GM19351 (cell line): Measurements from ENCODE around the gene LRRC41.
A peak's percentile ranks its signal among the peaks of the same experiment; 100 is the strongest.
"Not testable (repeated sequence)": the region's sequence is repeated elsewhere in the genome, so short reads cannot be mapped to it uniquely, and the experiment has no call there.

Experiments used
- ATAC-seq: cut with Tn5 transposase; IDR thresholded peaks from one replicate; pipeline ENCODE4 v1.9.1; 2021; ENCODE audit warnings: mild to moderate bottlenecking, moderate library complexity; ENCODE audit not compliant: unreplicated experiment

The LRRC41 gene

GRCh38 chr1:46325285-46326076 lies 22.1 kb upstream of the LRRC41 start:
- ATAC-seq, result peak; percentile 48

GRCh38 chr1:46322191-46322590 lies 18.8 kb upstream of the LRRC41 start:
- ATAC-seq, result not testable (repeated sequence)

DNA sequence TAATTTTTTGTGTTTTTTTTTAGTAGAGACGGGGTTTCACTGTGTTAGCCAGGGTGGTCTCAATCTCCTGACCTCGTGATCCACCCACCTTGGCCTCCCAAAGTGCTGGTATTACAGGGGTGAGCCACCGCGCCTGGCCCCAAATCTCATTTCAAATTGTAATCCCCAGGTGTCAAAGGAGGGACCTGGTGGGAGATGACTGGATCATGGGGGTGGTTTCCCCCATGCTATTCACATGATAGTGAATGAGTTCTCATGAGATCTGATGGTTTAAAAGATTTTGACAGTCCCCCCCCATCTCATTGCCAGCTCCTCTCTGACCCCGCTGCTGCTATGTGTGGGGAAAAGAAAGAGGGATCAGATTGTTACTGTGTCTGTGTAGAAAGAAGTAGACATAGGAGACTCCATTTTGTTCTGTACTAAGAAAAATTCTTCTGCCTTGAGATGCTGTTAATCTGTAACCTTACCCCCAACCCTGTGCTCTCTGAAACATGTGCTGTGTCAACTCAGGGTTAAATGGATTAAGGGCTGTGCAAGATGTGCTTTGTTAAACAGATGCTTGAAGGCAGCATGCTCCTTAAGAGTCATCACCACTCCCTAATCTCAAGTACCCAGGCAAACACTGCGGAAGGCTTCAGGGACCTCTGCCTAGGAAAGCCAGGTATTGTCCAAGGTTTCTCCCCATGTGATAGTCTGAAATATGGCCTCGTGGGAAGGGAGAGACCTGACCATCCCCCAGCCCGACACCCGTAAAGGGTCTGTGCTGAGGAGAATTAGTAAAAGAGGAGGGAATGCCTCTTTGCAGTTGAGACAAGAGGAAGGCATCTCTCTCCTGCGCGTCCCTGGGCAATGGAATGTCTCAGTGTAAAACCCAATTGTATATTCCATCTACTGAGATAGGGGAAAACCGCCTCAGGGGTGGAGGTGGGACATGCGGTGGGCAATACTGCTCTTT lies 16.8 kb upstream of the LRRC41 start:
- ATAC-seq, result not testable (repeated sequence)

DNA sequence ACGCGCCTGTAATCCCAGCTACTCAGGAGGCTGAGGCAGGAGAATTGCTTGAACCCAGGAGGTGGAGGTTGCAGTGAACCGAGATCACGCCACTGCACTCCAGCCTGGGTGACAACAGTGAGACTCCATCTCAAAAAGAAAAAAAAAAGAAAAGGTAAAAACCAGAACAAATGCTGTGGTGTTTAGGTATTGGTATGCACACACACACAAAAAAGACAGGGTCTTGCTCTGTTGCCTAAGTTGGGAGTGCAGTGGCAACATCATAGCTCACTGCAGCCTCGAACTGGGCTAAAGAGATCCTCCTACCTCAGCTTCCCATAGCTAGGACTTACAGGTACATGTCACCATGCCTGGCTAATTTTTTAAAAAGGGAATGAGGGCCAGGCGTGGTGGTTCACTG lies 15.9 kb upstream of the LRRC41 start:
- ATAC-seq, result not testable (repeated sequence)

GRCh38 chr1:46317323-46317722 lies 13.9 kb upstream of the LRRC41 start:
- no peak for ATAC-seq

GRCh38 chr1:46315669-46316403 lies 12.4 kb upstream of the LRRC41 start:
- ATAC-seq, result no peak

DNA sequence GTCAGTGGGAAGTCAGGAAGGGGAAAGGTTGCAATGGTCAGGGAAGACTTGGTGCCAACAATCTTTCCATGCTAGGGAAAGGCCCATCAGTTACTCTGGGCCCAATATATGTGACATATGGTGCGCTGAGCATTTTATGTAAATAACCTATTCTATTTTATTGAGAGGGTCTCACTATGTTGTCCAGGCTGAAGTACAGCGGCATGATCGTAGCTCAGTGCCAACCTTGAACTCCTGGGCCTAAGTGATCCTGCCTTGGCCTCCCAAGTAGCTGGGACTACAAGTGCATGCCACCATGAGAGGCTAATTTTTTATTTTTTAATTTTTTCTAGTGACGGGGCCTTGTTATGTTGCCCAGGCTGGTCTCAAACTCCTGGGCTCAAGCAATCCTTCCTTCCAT lies 6.9 kb upstream of the LRRC41 start:
- ATAC-seq, result no peak

- no peak for ATAC-seq
These were observed 6.2 kb upstream of the LRRC41 start for GRCh38 chr1:46309401-46310159.

GRCh38 chr1:46306159-46306530 lies 2.7 kb upstream of the LRRC41 start:
- no peak for ATAC-seq

DNA sequence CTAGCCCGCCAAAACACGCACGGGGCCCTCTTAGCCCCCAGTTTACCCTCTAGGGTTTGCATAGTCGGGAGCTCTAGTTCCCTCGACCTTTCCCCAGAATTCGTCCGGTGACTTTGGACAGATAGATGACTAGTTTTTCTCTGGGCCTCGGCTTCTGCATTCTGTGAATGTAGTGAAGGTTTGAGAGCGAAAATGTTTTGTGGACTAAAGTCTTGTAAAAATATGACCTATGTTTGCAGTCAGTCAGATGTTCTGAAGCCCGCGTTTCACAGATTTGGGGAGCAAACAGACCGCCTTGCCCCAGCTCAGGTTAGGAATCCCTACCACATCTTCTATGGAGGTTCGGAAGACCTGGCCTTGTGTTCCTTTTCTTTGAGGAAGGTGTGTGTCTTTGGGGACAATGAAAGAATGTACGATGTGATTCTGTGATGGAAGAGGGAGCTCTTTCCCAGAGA lies 483 bp upstream of the LRRC41 start:
- no peak for ATAC-seq

GRCh38 chr1:46302641-46303037 lies 777 bp downstream of the LRRC41 start:
- ATAC-seq, result no peak

- ATAC-seq, result peak; percentile 33
These were observed 1.4 kb downstream of the LRRC41 start for GRCh38 chr1:46301808-46302640.

- no peak for ATAC-seq
These were observed 2.0 kb downstream of the LRRC41 start for GRCh38 chr1:46301406-46301807.

DNA sequence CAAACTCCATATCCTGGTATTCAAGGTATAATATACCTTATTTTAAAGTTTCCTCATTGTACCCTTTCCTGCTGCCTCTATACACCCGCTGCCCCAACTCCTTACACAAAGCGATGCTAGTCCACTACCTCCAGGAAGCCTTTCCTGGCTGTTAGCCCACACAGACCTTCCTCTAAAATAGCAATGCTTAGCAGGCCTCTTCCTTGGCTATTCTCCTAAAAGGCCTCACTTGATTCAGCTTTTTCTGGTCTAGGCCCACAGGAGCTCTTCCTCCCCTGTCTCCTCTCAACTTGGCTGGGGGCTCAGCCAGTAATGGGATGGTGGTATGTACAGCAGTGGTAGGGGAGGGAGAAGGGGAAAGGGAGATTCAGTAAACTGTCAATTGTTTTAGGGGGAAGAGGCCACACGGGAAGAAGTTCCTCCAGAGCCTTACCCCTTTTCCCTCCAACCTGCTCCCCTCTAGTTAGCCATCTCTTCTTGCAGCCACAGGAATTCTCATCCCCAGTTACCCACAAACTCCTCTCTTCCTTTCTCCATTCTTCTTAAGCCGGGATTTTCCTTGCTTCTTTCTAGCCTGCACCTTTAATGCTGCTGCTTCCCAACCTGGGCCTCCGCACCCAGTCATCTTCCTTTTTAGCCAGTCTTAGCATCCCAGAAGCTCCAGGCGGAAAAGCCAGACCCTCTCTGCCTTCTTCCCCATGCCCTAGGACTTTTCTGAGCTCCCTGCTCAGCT lies 2.6 kb downstream of the LRRC41 start:
- ATAC-seq, result no peak

GRCh38 chr1:46298387-46298786 lies 5.0 kb downstream of the LRRC41 start:
- ATAC-seq, result no peak

DNA sequence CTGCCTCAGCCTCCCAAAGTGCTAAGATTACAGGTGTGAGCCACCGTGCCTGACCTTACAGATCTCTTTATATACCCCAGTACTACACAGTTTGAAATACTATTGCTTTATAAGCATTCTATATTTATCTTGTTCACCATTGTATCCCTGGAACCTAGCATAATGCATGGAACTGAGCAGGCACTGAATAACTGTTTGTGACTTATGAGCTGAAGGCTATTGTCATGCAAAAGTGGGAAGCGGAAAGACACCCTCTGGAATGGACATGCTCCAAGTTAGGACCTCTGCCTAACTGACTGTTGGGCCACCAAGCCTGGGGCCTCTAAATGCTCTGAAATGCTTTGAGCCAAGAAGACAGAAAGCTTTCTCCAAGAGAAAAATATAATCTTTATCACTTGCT lies 8.1 kb downstream of the LRRC41 start:
- ATAC-seq, result no peak

DNA sequence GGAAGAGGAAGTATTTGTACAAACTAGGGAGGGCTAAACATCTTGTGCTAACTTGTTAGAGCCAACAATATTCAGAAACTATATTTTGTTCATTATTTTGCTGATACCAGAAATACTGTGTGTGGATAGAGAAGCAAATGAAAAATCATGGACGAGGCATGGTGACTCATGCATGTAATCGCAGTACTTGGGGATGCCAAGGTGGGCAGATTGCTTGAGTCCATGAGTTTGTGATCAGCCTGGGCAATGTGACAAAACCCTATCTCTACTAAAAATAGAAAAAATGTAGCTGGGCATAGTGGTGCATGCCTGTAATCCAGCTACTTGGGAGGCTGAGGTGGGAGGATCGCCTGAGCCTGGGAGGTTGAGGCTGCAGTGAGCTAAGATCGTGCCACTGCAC lies 13.4 kb downstream of the LRRC41 start:
- ATAC-seq, result no peak

- no peak for ATAC-seq
These were observed 14.3 kb downstream of the LRRC41 start for GRCh38 chr1:46289134-46289494.
